GM06990 (cell line): ENCODE measurements around the gene DNAAF2.

ENCODE experiments used
- DNase-seq: peaks from one replicate; pipeline ENCODE4 v3.0.0-alpha.2; 2011; ENCODE audit not compliant: insufficient read length; ENCODE audit errors: extremely low read depth
- H3K27me3 ChIP-seq: replicated peaks from 2 replicates; pipeline ENCODE4 v1.6.0; 2011; ENCODE audit warnings: low read length; ENCODE audit not compliant: control insufficient read depth, insufficient read depth
- H3K36me3 ChIP-seq: 2 replicates; pipeline ENCODE4 v1.5.1; 2011; ENCODE audit warnings: low read length; ENCODE audit not compliant: control insufficient read depth, insufficient read depth
- H3K4me3 ChIP-seq: replicated peaks from 2 replicates; pipeline ENCODE4 v1.5.1; 2011; ENCODE audit warnings: low read depth, mild to moderate bottlenecking, control low read depth, low read length
- TF ChIP-seq, protein P1 (sequence below): IDR thresholded peaks from 2 replicates; pipeline ENCODE4 v1.5.1; 2011; ENCODE audit warnings: low read length, control low read depth, mild to moderate bottlenecking, inconsistent platforms; ENCODE audit not compliant: insufficient read depth, poor library complexity, severe bottlenecking

The DNAAF2 gene, protein sequence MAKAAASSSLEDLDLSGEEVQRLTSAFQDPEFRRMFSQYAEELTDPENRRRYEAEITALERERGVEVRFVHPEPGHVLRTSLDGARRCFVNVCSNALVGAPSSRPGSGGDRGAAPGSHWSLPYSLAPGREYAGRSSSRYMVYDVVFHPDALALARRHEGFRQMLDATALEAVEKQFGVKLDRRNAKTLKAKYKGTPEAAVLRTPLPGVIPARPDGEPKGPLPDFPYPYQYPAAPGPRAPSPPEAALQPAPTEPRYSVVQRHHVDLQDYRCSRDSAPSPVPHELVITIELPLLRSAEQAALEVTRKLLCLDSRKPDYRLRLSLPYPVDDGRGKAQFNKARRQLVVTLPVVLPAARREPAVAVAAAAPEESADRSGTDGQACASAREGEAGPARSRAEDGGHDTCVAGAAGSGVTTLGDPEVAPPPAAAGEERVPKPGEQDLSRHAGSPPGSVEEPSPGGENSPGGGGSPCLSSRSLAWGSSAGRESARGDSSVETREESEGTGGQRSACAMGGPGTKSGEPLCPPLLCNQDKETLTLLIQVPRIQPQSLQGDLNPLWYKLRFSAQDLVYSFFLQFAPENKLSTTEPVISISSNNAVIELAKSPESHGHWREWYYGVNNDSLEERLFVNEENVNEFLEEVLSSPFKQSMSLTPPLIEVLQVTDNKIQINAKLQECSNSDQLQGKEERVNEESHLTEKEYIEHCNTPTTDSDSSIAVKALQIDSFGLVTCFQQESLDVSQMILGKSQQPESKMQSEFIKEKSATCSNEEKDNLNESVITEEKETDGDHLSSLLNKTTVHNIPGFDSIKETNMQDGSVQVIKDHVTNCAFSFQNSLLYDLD

DNA sequence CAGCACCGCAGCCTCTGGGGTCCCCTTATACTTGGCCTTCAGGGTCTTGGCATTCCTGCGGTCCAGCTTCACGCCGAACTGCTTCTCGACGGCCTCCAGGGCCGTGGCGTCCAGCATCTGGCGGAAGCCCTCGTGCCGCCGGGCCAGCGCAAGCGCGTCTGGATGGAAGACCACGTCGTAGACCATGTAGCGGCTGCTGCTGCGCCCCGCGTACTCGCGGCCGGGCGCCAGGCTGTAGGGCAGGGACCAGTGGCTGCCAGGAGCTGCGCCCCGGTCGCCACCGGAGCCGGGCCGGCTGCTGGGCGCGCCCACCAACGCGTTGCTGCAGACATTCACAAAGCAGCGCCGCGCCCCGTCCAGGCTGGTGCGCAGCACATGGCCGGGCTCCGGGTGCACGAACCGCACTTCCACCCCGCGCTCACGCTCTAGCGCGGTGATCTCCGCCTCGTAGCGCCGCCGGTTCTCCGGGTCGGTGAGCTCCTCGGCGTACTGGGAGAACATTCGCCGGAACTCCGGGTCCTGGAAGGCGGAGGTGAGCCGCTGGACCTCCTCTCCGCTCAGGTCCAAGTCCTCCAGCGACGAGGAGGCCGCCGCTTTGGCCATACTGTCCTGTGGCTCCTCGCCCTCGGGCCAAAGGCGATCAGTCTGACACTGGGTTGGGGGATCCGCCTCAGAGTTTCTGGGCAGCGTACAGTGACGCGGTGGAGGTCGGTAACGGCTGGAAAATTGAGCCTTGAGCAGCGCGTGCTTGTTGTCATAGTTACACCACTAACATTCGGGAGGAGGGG lies at the start of gene DNAAF2:
TSS of gene DNAAF2 (minus strand) at position 698 of the 788 bp plus-strand sequence. CDS start at position 603, 95 bp downstream.
- H3K27me3 ChIP-seq = no peaks in the 10 kb centered on the region
- H3K36me3 ChIP-seq = peaks cover 3% of the 10 kb centered on the region
- H3K4me3 ChIP-seq = peak within 1 kb of the TSS; percentile 94
- TF ChIP-seq, protein P1, sequence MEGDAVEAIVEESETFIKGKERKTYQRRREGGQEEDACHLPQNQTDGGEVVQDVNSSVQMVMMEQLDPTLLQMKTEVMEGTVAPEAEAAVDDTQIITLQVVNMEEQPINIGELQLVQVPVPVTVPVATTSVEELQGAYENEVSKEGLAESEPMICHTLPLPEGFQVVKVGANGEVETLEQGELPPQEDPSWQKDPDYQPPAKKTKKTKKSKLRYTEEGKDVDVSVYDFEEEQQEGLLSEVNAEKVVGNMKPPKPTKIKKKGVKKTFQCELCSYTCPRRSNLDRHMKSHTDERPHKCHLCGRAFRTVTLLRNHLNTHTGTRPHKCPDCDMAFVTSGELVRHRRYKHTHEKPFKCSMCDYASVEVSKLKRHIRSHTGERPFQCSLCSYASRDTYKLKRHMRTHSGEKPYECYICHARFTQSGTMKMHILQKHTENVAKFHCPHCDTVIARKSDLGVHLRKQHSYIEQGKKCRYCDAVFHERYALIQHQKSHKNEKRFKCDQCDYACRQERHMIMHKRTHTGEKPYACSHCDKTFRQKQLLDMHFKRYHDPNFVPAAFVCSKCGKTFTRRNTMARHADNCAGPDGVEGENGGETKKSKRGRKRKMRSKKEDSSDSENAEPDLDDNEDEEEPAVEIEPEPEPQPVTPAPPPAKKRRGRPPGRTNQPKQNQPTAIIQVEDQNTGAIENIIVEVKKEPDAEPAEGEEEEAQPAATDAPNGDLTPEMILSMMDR = no peak
- DNase-seq = no peak

DNA sequence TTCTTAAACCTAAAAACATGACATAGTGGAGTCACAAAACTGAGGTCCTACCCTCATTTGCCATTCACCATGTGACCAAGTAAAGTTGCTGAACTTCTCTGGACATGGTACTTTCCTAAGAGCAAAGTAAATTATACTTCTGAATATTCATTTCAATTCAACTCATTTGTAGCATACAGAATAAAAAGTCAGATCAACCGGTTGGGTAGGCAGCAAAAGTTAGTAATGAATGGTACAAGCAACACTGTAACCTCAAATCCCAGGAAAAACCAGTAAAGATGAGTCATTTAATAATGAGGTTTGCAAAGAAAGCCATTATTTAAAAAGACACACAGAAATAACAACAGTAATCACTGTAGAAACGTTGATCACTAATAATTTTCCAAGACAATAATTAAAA lies 44.2 kb upstream of the DNAAF2 start:
- no peak for DNase-seq
- H3K4me3 ChIP-seq = no peak overlapping the region
- no peaks in the 10 kb centered on the region for H3K27me3 ChIP-seq
- H3K36me3 ChIP-seq = peaks cover 6% of the 10 kb centered on the region
- TF ChIP-seq, protein P1 = no peak

DNA sequence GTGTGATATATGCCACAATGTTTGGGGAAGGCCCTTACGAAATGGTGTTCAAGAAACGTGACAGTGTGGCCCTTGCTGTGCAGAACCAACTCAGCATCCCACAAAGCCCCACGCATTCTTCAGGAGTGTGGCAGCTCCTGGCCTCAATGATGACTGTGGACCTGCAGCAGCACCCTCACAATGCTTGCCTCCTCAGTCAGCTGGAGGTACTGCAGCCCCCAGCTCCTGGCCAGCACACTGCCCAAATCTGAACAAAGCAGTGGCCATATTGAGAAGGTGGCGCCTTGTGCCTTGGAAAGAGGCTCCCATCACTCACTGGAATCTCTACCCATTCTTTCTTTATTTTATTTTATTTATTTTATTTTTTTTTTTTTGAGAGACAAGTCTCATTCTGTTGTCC lies 42.6 kb upstream of the DNAAF2 start:
- no peak for DNase-seq
- H3K36me3 ChIP-seq = peaks cover 8% of the 10 kb centered on the region
- TF ChIP-seq, protein P1 = no peak
- no peaks in the 10 kb centered on the region for H3K27me3 ChIP-seq
- no peak overlapping the region for H3K4me3 ChIP-seq

DNA sequence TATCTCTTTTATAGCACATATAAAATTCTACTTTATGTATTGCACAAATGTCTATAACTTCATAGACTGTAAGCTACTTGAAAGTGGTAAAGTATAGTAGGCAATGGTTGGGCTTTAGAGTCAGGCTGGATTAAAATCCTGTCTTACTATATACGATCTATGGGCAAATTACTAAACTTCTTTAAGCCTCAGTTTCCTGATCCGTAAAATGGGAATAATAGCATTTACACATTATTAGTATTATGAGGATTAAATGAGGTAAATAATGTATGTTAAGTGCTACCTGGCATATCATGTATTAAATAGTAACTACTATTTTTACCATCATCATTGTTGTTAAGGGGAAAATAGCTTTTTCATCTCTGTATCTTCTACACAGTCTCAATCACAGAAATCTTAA lies 38.5 kb upstream of the DNAAF2 start:
- TF ChIP-seq, protein P1 = no peak
- Histone ChIP-seq H3K27me3 (no peaks in the 10 kb centered on the region), H3K36me3 (peaks cover 7% of the 10 kb centered on the region), H3K4me3 (no peak overlapping the region)
- no peak for DNase-seq

DNA sequence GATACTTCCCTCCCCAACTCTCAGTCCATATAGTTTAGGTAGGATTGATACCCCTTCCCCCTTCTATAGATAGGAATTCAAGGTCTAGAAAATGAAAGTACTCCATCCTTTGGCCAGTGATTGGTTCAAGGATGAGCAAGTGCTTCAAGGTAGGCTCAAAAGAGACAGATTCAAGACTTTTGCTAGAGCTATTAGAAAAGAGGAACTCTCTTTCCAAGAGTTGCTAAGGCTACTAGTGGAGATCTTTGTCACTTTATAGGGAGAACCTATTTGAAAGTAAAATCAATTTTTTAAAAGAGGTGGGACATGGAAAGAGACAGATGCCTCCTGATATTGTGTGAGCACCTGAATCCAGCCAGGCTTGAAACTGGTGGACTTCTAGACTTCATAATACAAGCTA lies 35.4 kb upstream of the DNAAF2 start:
- no peak for DNase-seq
- no peaks in the 10 kb centered on the region for H3K27me3 ChIP-seq
- H3K4me3 ChIP-seq = no peak overlapping the region
- peaks cover 2% of the 10 kb centered on the region; the same call in 1 of the 2 replicates for H3K36me3 ChIP-seq
- TF ChIP-seq, protein P1 = no peak
